HG02840 (cell line): ENCODE measurements around the gene UNC79.

ENCODE experiments used
- ATAC-seq: cut with Tn5 transposase; IDR thresholded peaks from one replicate; pipeline ENCODE4 v1.9.1; 2021; ENCODE audit warnings: mild to moderate bottlenecking, moderate library complexity, moderate number of reproducible peaks; ENCODE audit not compliant: unreplicated experiment, low FRiP score

UNC79 gene

GRCh38 chr14:93543766-93544165 lies 113.0 kb downstream of the UNC79 start:
- no peak for ATAC-seq

GRCh38 chr14:93544212-93544611 lies 113.5 kb downstream of the UNC79 start:
- no peak for ATAC-seq

- ATAC-seq, result no peak
Observed at GRCh38 chr14:93546642-93547041, 115.9 kb downstream of the UNC79 start.

GRCh38 chr14:93548102-93548843 lies 117.5 kb downstream of the UNC79 start:
- peak; percentile 90 for ATAC-seq

GRCh38 chr14:93549595-93549994 lies 118.9 kb downstream of the UNC79 start:
- ATAC-seq, result no peak

- no peak for ATAC-seq
Observed at GRCh38 chr14:93564918-93565317, 134.2 kb downstream of the UNC79 start.

GRCh38 chr14:93566065-93566693 lies 135.4 kb downstream of the UNC79 start:
- ATAC-seq, result no peak

GRCh38 chr14:93571275-93571674 lies 140.5 kb downstream of the UNC79 start:
- no peak for ATAC-seq

GRCh38 chr14:93579178-93579577 lies 148.4 kb downstream of the UNC79 start:
- no peak for ATAC-seq

- no peak for ATAC-seq
Observed at GRCh38 chr14:93582516-93582915, 151.8 kb downstream of the UNC79 start.

- no peak for ATAC-seq
Observed at GRCh38 chr14:93587330-93587729, 156.6 kb downstream of the UNC79 start.

- no peak for ATAC-seq
Observed at GRCh38 chr14:93591506-93591905, 160.8 kb downstream of the UNC79 start.

- ATAC-seq, result no peak
Observed at GRCh38 chr14:93592786-93593185, 162.0 kb downstream of the UNC79 start.

- ATAC-seq, result no peak
Observed at GRCh38 chr14:93606091-93606490, 175.4 kb downstream of the UNC79 start.

- ATAC-seq, result no peak
Observed at GRCh38 chr14:93619176-93619793, 188.5 kb downstream of the UNC79 start.

- no peak for ATAC-seq
Observed at GRCh38 chr14:93628048-93628447, 197.3 kb downstream of the UNC79 start.

- no peak for ATAC-seq
Observed at GRCh38 chr14:93629643-93630042, 198.9 kb downstream of the UNC79 start.

GRCh38 chr14:93638790-93639189 lies 208.1 kb downstream of the UNC79 start:
- ATAC-seq, result no peak

- no peak for ATAC-seq
Observed at GRCh38 chr14:93643127-93643526, 212.4 kb downstream of the UNC79 start.

- ATAC-seq, result no peak
Observed at GRCh38 chr14:93643676-93644075, 212.9 kb downstream of the UNC79 start.

- no peak for ATAC-seq
Observed at GRCh38 chr14:93645200-93645599, 214.5 kb downstream of the UNC79 start.
